Panc1 (cell line): ENCODE measurements around the gene CEP126. TPM values are rescaled to one million over a fixed set of nuclear protein-coding genes. Genes with fewer than 3 reads are reported as not detected.
A peak's percentile ranks its signal among the peaks of the same experiment; 100 is the strongest.

Experiments
- ATAC-seq: fragments of 200-7000 bp; cut with Tn5 transposase; 2 replicates; pipeline ENCODE4 v1.9.1; 2020; ENCODE audit warnings: mild to moderate bottlenecking, moderate library complexity
- BruUV-seq: library from RNA; stranded (reverse); fragments of 400-500 nt; replicated peaks from 2 replicates; lab custom pipeline; 2021; lab: Mats Ljungman, UMichigan
- CTCF ChIA-PET: fragments of 300-600 bp; sonication (Branson Sonifier 250); formaldehyde crosslinking; loops from one replicate; lab custom pipeline; 2022; ENCODE audit warnings: antibody characterized with exemption; lab: Charles Lee
- POLR2A ChIA-PET: fragments of 300-600 bp; sonication (Branson Sonifier 250); formaldehyde crosslinking; loops from one replicate; lab custom pipeline; 2022; ENCODE audit warnings: antibody characterized with exemption; lab: Charles Lee
- DNase-seq: peaks from one replicate; pipeline ENCODE4 v3.0.0-alpha.2; 2010; ENCODE audit warnings: low read depth, low spot score
- H3K27ac ChIP-seq: 2 replicates; pipeline ENCODE4 v1.5.1; 2011; ENCODE audit warnings: mild to moderate bottlenecking, low read length, inconsistent platforms
- H3K27me3 ChIP-seq: fragments of 200-500 bp; sonication (Bioruptor generic); 2 replicates; pipeline ENCODE4 v1.6.0; 2014; ENCODE audit warnings: low read length, inconsistent platforms; ENCODE audit not compliant: control insufficient read depth, insufficient read depth
- H3K36me3 ChIP-seq: fragments of 200-500 bp; sonication (Bioruptor generic); 2 replicates; pipeline ENCODE4 v1.5.1; 2014; ENCODE audit warnings: inconsistent platforms, mild to moderate bottlenecking, low read length, moderate library complexity; ENCODE audit not compliant: control insufficient read depth, insufficient read depth
- H3K4me1 ChIP-seq: 2 replicates; pipeline ENCODE4 v1.5.1; 2011; ENCODE audit warnings: inconsistent platforms, mild to moderate bottlenecking, low read length, moderate library complexity; ENCODE audit not compliant: control insufficient read depth, insufficient read depth
- H3K4me3 ChIP-seq, 2 experiments: 2 replicates each; pipeline ENCODE4 v1.5.1; 2011 to 2012; ENCODE audit warnings: low read depth in 2 of 2, low read length in 2 of 2, mild to moderate bottlenecking in 2 of 2, inconsistent platforms in 1 of 2, moderate library complexity in 1 of 2
- H3K9me3 ChIP-seq: fragments of 200-500 bp; sonication (Bioruptor generic); 2 replicates; pipeline ENCODE4 v1.5.1; 2014; ENCODE audit warnings: low read depth, mild to moderate bottlenecking, inconsistent platforms, low read length, moderate library complexity; ENCODE audit not compliant: control insufficient read depth, insufficient read depth
- CTCF ChIP-seq: fragments of 450-650 bp; IDR thresholded peaks from 2 replicates; pipeline ENCODE4 v1.5.1; 2017; ENCODE audit warnings: mild to moderate bottlenecking
- POLR2AphosphoS5 ChIP-seq: IDR thresholded peaks from 2 replicates; pipeline ENCODE4 v1.6.1; 2012; ENCODE audit warnings: mild to moderate bottlenecking, low read depth, low read length, moderate library complexity
- SIN3A ChIP-seq: IDR thresholded peaks from 2 replicates; pipeline ENCODE4 v1.6.1; 2012; ENCODE audit warnings: low read depth, mild to moderate bottlenecking, low read length, moderate library complexity, borderline replicate concordance; ENCODE audit not compliant: insufficient read depth
- TCF7L2 ChIP-seq: IDR thresholded peaks from 2 replicates; pipeline ENCODE4 v1.6.1; 2011; ENCODE audit warnings: mild to moderate bottlenecking, low read depth, low read length, inconsistent platforms
- in situ Hi-C: cut with HindIII; loops from 2 replicates; pipeline ENCODE4 v1.10.0; 2016; ENCODE audit warnings: low sequenced_read_pairs, low pct_unique_long_range_greater_than_20kb
- intact Hi-C: fragments of 100-400 bp; cut with micrococcal nuclease; formaldehyde crosslinking; loops from one replicate; pipeline ENCODE4 v1.10.0; 2022; ENCODE audit not compliant: unreplicated experiment
- total RNA-seq: library from RNA; stranded (reverse); gene quantifications from one replicate; pipeline ENCODE4 v1.2.1, GENCODE V29; 2021; ENCODE audit not compliant: unreplicated experiment
- TF ChIP-seq, protein P1 (sequence below), 2 experiments: IDR thresholded peaks; 2 replicates each; pipeline ENCODE4 v1.6.1; 2011 to 2012; ENCODE audit warnings: low read depth in 2 of 2, control low read depth in 1 of 2, low read length in 1 of 2, mild to moderate bottlenecking in 1 of 2, moderate library complexity in 1 of 2; ENCODE audit not compliant: insufficient read depth in 1 of 2

The CEP126 gene
- total RNA-seq, 1 experiment from 2014 or later = 6.6 TPM

- no peak for ATAC-seq
- Histone ChIP-seq H3K27ac (peak within 1 kb of the TSS; percentile 94), H3K4me3 (peak within 1 kb of the TSS; percentile 79 to 82), H3K4me1 (peaks cover 37% of the 10 kb centered on the region), H3K9me3 (no peaks in the 10 kb centered on the region), H3K36me3 (no peaks in the 10 kb centered on the region), H3K27me3 (no peaks in the 10 kb centered on the region)
- no TSS peak for BruUV-seq
- intact Hi-C loops (loop anchor here (10.0 kb wide), 2 partner anchors 88 to 398 kb away; partner anchors contain the start of gene BIRC3), in situ Hi-C loops (no loop called here)
- ChIA-PET POLR2A (no interaction called here), CTCF (no interaction called here)
- TF ChIP-seq POLR2AphosphoS5 (no peak), SIN3A (no peak), TCF7L2 (no peak), CTCF (no peak)
- TF ChIP-seq, protein P1, sequence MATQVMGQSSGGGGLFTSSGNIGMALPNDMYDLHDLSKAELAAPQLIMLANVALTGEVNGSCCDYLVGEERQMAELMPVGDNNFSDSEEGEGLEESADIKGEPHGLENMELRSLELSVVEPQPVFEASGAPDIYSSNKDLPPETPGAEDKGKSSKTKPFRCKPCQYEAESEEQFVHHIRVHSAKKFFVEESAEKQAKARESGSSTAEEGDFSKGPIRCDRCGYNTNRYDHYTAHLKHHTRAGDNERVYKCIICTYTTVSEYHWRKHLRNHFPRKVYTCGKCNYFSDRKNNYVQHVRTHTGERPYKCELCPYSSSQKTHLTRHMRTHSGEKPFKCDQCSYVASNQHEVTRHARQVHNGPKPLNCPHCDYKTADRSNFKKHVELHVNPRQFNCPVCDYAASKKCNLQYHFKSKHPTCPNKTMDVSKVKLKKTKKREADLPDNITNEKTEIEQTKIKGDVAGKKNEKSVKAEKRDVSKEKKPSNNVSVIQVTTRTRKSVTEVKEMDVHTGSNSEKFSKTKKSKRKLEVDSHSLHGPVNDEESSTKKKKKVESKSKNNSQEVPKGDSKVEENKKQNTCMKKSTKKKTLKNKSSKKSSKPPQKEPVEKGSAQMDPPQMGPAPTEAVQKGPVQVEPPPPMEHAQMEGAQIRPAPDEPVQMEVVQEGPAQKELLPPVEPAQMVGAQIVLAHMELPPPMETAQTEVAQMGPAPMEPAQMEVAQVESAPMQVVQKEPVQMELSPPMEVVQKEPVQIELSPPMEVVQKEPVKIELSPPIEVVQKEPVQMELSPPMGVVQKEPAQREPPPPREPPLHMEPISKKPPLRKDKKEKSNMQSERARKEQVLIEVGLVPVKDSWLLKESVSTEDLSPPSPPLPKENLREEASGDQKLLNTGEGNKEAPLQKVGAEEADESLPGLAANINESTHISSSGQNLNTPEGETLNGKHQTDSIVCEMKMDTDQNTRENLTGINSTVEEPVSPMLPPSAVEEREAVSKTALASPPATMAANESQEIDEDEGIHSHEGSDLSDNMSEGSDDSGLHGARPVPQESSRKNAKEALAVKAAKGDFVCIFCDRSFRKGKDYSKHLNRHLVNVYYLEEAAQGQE (IDR thresholded peaks at IDR 0.05; ENCODE audit: insufficient read depth in 1 of 2, low read depth in 2 of 2, low read length in 1 of 2) = no peak
- DNase-seq = no peak
These were observed 1.6 kb downstream of the CEP126 start, which contains the start of gene ANGPTL5 for GRCh38 chr11:101916422-101916821. ANGPTL5 (minus strand) TSS chr11:101916522; CDS start chr11:101907909, 8,613 bp downstream.

GRCh38 chr11:101917226-101917625, 2.4 kb downstream of the CEP126 start:
- Histone ChIP-seq H3K27ac (peak overlapping the region; percentile 26; the same call in 1 of the 2 replicates), H3K4me1 (peaks cover 36% of the 10 kb centered on the region), H3K27me3 (no peaks in the 10 kb centered on the region), H3K36me3 (no peaks in the 10 kb centered on the region), H3K9me3 (no peaks in the 10 kb centered on the region), H3K4me3 (no peak overlapping the region)
- in situ Hi-C loops = no loop called here
- intact Hi-C loops = loop anchor here (10.0 kb wide), 2 partner anchors 88 to 398 kb away; partner anchors contain the start of gene BIRC3
- CTCF ChIA-PET = no interaction called here
- DNase-seq (no peak), ATAC-seq (no peak)
- POLR2A ChIA-PET = interaction anchor here (0.6 to 0.7 kb wide), 3 partner anchors 10 to 1213 kb away, joined by 3 to 8 read pairs (median 5); no protein-coding TSS in a partner anchor
- no TSS peak for BruUV-seq
- TF ChIP-seq, protein P1 (IDR thresholded peaks at IDR 0.05; ENCODE audit: insufficient read depth in 1 of 2, low read depth in 2 of 2, low read length in 1 of 2) = no peak
- TF ChIP-seq POLR2AphosphoS5 (no peak), TCF7L2 (no peak), CTCF (no peak), SIN3A (no peak)
